HepG2 (cell line): ENCODE measurements around the gene THOC2.

Experiments
- EP300 ChIP-seq, 3 experiments: sonication (generic) in 1 of 3; formaldehyde crosslinking in 1 of 3; IDR thresholded peaks; 2 replicates each; pipeline versions ENCODE4 v1.5.1 to v1.6.1; 2011 to 2020; ENCODE audit warnings: low read depth in 2 of 3, low read length in 2 of 3, borderline replicate concordance in 1 of 3, improper control_type of control experiment in 1 of 3, mild to moderate bottlenecking in 1 of 3, missing genetic modification reagents in 1 of 3, moderate library complexity in 1 of 3
- EZH2 ChIP-seq: conservative IDR thresholded peaks from 2 replicates; pipeline ENCODE4 v1.6.1; 2012; ENCODE audit warnings: mild to moderate bottlenecking, low read depth, low read length, moderate library complexity
- HNF4G ChIP-seq, 2 experiments: sonication (generic) in 1 of 2; formaldehyde crosslinking in 1 of 2; IDR thresholded peaks; 2 replicates each; pipeline versions ENCODE4 v1.4.0 to v1.6.1; 2011 to 2020; ENCODE audit warnings: borderline replicate concordance in 2 of 2, low read depth in 2 of 2, mild to moderate bottlenecking in 2 of 2, low read length in 1 of 2, missing genetic modification reagents in 1 of 2, moderate library complexity in 1 of 2
- HNRNPH1 ChIP-seq: fragments of 200-400 bp; formaldehyde crosslinking; optimal IDR thresholded peaks from 2 replicates; pipeline ENCODE3; 2017; ENCODE audit warnings: mild to moderate bottlenecking, low read depth, low read length
- NFATC3 ChIP-seq: sonication (generic); formaldehyde crosslinking; IDR thresholded peaks from 2 replicates; pipeline ENCODE4 v1.5.1; 2020; ENCODE audit warnings: mild to moderate bottlenecking, missing genetic modification reagents
- NR2F6 ChIP-seq, 2 experiments: IDR thresholded peaks; 2 replicates each; pipeline ENCODE4 v1.6.1; 2016; ENCODE audit warnings: antibody characterized with exemption in 1 of 2, mild to moderate bottlenecking in 1 of 2
- TMF1 ChIP-seq: sonication (generic); formaldehyde crosslinking; IDR thresholded peaks from 2 replicates; pipeline ENCODE4 v1.8.1; 2022; ENCODE audit warnings: low read depth, missing genetic modification reagents
- ZNF619 ChIP-seq: sonication (generic); formaldehyde crosslinking; IDR thresholded peaks from 2 replicates; pipeline ENCODE4 v1.4.0; 2020; ENCODE audit warnings: mild to moderate bottlenecking, missing genetic modification reagents
- TF ChIP-seq, protein P1 (sequence below): sonication (generic); formaldehyde crosslinking; IDR thresholded peaks from 2 replicates; pipeline ENCODE4 v1.5.0; 2020; ENCODE audit warnings: mild to moderate bottlenecking, missing genetic modification reagents, moderate library complexity
- TF ChIP-seq, protein P2 (sequence below): sonication (generic); formaldehyde crosslinking; IDR thresholded peaks from 2 replicates; pipeline ENCODE4 v1.4.0; 2020; ENCODE audit warnings: missing genetic modification reagents
- TF ChIP-seq, protein P3 (sequence below): IDR thresholded peaks from 2 replicates; pipeline ENCODE4 v1.6.1; 2016; ENCODE audit warnings: missing compliant biosample characterization, missing genetic modification reagents, borderline replicate concordance
- TF ChIP-seq, protein P4 (sequence below): sonication (generic); formaldehyde crosslinking; IDR thresholded peaks from 2 replicates; pipeline ENCODE4 v1.5.0; 2020; ENCODE audit warnings: missing genetic modification reagents

DNA sequence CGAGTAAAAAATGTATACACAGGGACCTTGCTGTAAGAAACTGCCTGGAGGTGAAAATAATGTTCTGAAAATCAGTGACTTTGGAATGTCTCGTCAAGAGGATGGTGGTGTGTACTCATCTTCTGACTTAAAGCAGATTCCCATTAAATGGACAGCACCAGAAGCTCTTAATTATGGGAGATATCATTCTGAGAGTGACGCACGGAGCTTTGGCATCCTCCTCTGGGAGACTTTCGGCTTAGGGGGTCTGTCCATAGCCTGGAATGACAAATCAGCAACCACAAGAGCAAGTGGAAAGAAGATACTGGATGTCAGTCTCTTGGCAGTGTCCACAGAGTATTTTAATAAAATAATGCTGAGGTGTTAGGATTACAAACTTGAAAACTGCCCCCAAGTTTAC is 129.4 kb downstream of the THOC2 start:
- no peak for TF ChIP-seq HNF4G (IDR thresholded peaks at IDR 0.05; ENCODE audit: borderline replicate concordance, low read depth, low read length)
- TF ChIP-seq HNF4G (CRISPR knock-in tag; IDR thresholded peaks at IDR 0.05; ENCODE audit: borderline replicate concordance, low read depth) = no peak
- TF ChIP-seq, protein P1, sequence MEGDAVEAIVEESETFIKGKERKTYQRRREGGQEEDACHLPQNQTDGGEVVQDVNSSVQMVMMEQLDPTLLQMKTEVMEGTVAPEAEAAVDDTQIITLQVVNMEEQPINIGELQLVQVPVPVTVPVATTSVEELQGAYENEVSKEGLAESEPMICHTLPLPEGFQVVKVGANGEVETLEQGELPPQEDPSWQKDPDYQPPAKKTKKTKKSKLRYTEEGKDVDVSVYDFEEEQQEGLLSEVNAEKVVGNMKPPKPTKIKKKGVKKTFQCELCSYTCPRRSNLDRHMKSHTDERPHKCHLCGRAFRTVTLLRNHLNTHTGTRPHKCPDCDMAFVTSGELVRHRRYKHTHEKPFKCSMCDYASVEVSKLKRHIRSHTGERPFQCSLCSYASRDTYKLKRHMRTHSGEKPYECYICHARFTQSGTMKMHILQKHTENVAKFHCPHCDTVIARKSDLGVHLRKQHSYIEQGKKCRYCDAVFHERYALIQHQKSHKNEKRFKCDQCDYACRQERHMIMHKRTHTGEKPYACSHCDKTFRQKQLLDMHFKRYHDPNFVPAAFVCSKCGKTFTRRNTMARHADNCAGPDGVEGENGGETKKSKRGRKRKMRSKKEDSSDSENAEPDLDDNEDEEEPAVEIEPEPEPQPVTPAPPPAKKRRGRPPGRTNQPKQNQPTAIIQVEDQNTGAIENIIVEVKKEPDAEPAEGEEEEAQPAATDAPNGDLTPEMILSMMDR (CRISPR knock-in tag) = no peak
- TF ChIP-seq ZNF619 (CRISPR knock-in tag) = no peak
- TF ChIP-seq TMF1 (CRISPR knock-in tag) = no peak
- TF ChIP-seq NFATC3 (CRISPR knock-in tag) = no peak
- TF ChIP-seq NR2F6 (IDR thresholded peaks at IDR 0.05) = no peak
- TF ChIP-seq NR2F6 (CRISPR knock-in tag; IDR thresholded peaks at IDR 0.05) = no peak
- TF ChIP-seq, protein P2, sequence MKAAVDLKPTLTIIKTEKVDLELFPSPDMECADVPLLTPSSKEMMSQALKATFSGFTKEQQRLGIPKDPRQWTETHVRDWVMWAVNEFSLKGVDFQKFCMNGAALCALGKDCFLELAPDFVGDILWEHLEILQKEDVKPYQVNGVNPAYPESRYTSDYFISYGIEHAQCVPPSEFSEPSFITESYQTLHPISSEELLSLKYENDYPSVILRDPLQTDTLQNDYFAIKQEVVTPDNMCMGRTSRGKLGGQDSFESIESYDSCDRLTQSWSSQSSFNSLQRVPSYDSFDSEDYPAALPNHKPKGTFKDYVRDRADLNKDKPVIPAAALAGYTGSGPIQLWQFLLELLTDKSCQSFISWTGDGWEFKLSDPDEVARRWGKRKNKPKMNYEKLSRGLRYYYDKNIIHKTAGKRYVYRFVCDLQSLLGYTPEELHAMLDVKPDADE (CRISPR knock-in tag) = no peak
- no peak for TF ChIP-seq EZH2
- TF ChIP-seq, protein P3, sequence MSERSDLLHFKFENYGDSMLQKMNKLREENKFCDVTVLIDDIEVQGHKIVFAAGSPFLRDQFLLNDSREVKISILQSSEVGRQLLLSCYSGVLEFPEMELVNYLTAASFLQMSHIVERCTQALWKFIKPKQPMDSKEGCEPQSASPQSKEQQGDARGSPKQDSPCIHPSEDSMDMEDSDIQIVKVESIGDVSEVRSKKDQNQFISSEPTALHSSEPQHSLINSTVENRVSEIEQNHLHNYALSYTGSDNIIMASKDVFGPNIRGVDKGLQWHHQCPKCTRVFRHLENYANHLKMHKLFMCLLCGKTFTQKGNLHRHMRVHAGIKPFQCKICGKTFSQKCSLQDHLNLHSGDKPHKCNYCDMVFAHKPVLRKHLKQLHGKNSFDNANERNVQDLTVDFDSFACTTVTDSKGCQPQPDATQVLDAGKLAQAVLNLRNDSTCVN (CRISPR knock-in tag) = no peak
- no peak for TF ChIP-seq HNRNPH1
- TF ChIP-seq EP300 (IDR thresholded peaks at IDR 0.05; ENCODE audit: low read depth in 2 of 2, low read length in 2 of 2) = no peak
- no peak for TF ChIP-seq EP300 (CRISPR knock-in tag; IDR thresholded peaks at IDR 0.05; ENCODE audit: borderline replicate concordance)
- TF ChIP-seq, protein P4, sequence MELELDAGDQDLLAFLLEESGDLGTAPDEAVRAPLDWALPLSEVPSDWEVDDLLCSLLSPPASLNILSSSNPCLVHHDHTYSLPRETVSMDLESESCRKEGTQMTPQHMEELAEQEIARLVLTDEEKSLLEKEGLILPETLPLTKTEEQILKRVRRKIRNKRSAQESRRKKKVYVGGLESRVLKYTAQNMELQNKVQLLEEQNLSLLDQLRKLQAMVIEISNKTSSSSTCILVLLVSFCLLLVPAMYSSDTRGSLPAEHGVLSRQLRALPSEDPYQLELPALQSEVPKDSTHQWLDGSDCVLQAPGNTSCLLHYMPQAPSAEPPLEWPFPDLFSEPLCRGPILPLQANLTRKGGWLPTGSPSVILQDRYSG (CRISPR knock-in tag) = no peak
